Measurements from ENCODE around the gene TMCC3.

TMCC3 gene

DNA sequence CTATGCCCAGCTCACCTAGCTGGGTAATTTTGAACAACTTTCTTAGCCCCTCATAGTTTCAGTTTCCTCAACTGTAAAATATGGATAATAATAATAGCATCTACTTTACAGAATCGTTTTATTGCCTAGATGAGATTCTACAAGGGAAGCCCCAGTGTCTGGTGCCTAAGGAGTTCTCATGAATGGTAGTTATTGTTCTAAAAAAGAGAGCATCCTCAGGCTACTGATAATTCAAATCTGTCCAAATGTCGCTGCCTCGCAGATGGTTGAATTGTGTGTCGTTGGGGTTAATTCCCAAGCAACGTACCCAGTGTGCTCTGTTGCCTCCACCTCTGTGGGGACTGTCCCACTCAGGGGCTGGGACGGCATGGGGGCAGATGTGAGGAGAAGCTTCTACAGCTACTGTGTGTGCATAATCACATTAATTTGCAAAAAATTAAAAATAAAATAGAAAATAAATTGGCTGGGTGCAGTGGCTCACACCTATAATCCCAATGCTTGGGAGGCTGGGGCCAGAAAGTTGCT, 119.1 kb downstream of the TMCC3 start:
- ChIA-PET CTCF (interaction anchor here (1.5 kb wide), 1 partner anchor 397 kb away, joined by 3 read pairs; no protein-coding TSS in a partner anchor), POLR2A (ENCODE audit: low non-redundant PET) (no interaction called here)
- no peak for DNase-seq (ENCODE audit: low spot score)
- TF ChIP-seq, protein P1, sequence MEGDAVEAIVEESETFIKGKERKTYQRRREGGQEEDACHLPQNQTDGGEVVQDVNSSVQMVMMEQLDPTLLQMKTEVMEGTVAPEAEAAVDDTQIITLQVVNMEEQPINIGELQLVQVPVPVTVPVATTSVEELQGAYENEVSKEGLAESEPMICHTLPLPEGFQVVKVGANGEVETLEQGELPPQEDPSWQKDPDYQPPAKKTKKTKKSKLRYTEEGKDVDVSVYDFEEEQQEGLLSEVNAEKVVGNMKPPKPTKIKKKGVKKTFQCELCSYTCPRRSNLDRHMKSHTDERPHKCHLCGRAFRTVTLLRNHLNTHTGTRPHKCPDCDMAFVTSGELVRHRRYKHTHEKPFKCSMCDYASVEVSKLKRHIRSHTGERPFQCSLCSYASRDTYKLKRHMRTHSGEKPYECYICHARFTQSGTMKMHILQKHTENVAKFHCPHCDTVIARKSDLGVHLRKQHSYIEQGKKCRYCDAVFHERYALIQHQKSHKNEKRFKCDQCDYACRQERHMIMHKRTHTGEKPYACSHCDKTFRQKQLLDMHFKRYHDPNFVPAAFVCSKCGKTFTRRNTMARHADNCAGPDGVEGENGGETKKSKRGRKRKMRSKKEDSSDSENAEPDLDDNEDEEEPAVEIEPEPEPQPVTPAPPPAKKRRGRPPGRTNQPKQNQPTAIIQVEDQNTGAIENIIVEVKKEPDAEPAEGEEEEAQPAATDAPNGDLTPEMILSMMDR (conservative IDR thresholded peaks at IDR 0.05; ENCODE audit: low read depth) = no peak
- no peak overlapping the region for H3K27ac ChIP-seq

GRCh38 chr12:94525951-94526350, 124.4 kb downstream of the TMCC3 start:
- CTCF ChIA-PET = no interaction called here
- DNase-seq (ENCODE audit: low spot score) = no peak
- no peak overlapping the region for H3K27ac ChIP-seq
- TF ChIP-seq, protein P1 (conservative IDR thresholded peaks at IDR 0.05; ENCODE audit: low read depth) = no peak
- POLR2A ChIA-PET (ENCODE audit: low non-redundant PET) = no interaction called here
